Panc1 (cell line): ENCODE data around the gene D2HGDH.

Experiments
- POLR2AphosphoS5 ChIP-seq: IDR thresholded peaks from 2 replicates; pipeline ENCODE4 v1.6.1; 2012; ENCODE audit warnings: mild to moderate bottlenecking, low read depth, low read length, moderate library complexity
- TCF7L2 ChIP-seq: IDR thresholded peaks from 2 replicates; pipeline ENCODE4 v1.6.1; 2011; ENCODE audit warnings: mild to moderate bottlenecking, low read depth, low read length, inconsistent platforms
- TF ChIP-seq, protein P1 (sequence below): fragments of 450-650 bp; IDR thresholded peaks from 2 replicates; pipeline ENCODE4 v1.5.1; 2017; ENCODE audit warnings: mild to moderate bottlenecking
- TF ChIP-seq, protein P2 (sequence below), 2 experiments: IDR thresholded peaks; 2 replicates each; pipeline ENCODE4 v1.6.1; 2011 to 2012; ENCODE audit warnings: low read depth in 2 of 2, control low read depth in 1 of 2, low read length in 1 of 2, mild to moderate bottlenecking in 1 of 2, moderate library complexity in 1 of 2; ENCODE audit not compliant: insufficient read depth in 1 of 2

DNA sequence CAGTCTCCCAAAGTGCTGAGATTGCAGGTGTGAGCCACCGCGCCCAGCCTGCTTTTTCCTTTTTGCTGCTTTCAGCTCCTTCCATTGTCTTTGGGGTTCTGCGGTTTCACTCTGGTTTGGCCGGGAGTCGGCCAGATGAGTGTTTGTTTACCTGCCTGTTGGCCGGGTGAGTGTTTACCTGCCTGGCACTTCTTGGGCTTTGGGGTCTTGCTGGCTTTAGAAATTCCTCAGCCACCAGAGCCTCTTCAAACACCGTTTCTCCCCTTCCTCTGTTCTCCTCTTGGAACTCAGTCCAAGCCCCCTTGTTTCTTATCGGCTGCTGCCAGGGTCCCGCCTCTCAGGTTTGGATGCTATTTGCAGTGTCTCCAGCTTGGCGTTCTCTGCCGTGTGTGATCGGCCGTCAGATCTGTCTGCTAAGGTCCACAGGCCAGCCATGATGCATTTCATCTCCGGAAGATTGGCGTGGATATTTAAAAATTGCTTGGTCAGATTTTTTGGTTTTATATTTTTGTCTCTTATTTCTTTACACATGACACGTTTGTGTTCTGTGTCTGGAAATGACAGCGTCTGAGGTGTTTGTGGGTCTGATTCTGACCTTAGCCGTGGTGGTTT lies 28.0 kb downstream of the D2HGDH start:
- TF ChIP-seq, protein P1, sequence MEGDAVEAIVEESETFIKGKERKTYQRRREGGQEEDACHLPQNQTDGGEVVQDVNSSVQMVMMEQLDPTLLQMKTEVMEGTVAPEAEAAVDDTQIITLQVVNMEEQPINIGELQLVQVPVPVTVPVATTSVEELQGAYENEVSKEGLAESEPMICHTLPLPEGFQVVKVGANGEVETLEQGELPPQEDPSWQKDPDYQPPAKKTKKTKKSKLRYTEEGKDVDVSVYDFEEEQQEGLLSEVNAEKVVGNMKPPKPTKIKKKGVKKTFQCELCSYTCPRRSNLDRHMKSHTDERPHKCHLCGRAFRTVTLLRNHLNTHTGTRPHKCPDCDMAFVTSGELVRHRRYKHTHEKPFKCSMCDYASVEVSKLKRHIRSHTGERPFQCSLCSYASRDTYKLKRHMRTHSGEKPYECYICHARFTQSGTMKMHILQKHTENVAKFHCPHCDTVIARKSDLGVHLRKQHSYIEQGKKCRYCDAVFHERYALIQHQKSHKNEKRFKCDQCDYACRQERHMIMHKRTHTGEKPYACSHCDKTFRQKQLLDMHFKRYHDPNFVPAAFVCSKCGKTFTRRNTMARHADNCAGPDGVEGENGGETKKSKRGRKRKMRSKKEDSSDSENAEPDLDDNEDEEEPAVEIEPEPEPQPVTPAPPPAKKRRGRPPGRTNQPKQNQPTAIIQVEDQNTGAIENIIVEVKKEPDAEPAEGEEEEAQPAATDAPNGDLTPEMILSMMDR = no peak
- TF ChIP-seq, protein P2, sequence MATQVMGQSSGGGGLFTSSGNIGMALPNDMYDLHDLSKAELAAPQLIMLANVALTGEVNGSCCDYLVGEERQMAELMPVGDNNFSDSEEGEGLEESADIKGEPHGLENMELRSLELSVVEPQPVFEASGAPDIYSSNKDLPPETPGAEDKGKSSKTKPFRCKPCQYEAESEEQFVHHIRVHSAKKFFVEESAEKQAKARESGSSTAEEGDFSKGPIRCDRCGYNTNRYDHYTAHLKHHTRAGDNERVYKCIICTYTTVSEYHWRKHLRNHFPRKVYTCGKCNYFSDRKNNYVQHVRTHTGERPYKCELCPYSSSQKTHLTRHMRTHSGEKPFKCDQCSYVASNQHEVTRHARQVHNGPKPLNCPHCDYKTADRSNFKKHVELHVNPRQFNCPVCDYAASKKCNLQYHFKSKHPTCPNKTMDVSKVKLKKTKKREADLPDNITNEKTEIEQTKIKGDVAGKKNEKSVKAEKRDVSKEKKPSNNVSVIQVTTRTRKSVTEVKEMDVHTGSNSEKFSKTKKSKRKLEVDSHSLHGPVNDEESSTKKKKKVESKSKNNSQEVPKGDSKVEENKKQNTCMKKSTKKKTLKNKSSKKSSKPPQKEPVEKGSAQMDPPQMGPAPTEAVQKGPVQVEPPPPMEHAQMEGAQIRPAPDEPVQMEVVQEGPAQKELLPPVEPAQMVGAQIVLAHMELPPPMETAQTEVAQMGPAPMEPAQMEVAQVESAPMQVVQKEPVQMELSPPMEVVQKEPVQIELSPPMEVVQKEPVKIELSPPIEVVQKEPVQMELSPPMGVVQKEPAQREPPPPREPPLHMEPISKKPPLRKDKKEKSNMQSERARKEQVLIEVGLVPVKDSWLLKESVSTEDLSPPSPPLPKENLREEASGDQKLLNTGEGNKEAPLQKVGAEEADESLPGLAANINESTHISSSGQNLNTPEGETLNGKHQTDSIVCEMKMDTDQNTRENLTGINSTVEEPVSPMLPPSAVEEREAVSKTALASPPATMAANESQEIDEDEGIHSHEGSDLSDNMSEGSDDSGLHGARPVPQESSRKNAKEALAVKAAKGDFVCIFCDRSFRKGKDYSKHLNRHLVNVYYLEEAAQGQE (IDR thresholded peaks at IDR 0.05; ENCODE audit: insufficient read depth in 1 of 2, low read depth in 2 of 2, low read length in 1 of 2) = no peak
- TF ChIP-seq POLR2AphosphoS5 (no peak), TCF7L2 (no peak)
